ELR (cell line): Measurements from ENCODE around the gene USF2.

Experiments used
- DNase-seq: peaks from one replicate; pipeline ENCODE4 v3.0.0-alpha.2; 2015; ENCODE audit warnings: low read depth

USF2 gene

DNA sequence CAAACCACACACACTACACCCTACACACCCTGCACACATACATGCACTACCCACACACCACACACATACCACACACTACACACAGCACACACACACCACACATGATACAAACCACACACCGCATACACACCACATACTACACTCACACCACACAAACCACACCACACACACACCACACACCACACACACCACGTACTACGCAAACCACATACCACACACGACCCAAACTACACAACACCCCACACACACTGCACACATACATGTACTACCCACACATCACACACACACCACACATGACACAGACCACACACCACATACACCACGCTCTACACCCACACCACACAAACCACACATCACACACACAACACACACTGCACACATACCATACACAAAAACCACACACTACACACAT is 29.8 kb downstream of the USF2 start:
- DNase-seq: no peak

DNA sequence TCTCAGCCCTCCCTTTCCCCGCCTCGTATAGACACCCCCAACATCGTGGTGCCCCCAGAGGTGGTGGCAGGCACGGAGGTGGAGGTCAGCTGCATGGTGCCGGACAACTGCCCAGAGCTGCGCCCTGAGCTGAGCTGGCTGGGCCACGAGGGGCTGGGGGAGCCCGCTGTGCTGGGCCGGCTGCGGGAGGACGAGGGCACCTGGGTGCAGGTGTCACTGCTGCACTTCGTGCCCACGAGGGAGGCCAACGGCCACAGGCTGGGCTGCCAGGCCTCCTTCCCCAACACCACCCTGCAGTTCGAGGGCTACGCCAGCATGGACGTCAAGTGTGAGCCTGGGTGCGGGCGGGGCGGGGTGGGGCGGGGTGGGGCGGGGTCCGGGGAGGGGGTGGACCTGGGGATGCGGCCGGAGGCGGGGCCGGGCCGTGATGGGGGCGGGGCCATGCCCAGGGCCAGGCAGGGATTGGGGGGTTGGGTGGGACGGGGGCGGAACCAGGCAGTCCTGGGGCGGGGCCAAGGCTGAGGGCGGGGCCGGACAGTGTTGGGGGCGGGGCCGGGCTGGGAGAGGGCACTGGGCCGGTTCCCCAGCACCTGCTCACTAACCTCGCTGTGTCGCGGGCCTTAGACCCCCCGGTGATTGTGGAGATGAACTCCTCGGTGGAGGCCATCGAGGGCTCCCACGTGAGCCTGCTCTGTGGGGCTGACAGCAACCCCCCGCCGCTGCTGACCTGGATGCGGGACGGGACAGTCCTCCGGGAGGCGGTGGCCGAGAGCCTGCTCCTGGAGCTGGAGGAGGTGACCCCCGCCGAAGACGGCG is 31.0 kb downstream of the USF2 start:
- DNase-seq: peak; percentile 14

DNA sequence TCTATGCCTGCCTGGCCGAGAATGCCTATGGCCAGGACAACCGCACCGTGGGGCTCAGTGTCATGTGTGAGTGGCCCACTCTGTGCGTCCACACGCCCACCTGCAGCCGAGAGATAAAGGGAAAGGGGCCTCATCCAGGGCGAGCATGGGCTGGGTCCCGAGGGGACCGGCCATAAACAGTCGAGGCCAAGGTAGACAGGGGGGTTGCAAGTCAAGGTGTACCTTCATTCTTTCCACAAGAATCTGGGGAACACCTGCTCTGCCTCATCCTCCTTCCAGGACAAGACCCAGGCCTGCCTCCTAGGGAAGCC is 31.5 kb downstream of the USF2 start:
- no peak for DNase-seq

DNA sequence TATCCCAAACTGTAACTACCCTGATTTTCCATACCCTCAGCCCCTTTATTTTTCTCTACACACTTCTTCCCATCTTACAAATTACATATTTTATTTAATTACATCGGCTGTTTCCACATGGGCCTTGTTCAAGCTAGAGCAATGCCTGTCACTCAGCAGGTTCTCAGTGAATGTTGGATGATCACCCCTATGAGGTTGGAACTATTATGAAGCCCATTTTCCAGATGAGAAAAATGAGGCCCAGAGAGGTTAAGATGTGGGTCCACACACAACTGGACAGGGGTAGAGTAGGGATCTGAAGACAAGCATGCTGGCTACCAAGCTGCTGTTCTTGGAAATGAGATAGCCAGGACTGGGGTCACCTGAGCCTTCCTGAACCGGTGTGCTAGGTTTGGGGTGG is 33.2 kb downstream of the USF2 start:
- DNase-seq: no peak

DNA sequence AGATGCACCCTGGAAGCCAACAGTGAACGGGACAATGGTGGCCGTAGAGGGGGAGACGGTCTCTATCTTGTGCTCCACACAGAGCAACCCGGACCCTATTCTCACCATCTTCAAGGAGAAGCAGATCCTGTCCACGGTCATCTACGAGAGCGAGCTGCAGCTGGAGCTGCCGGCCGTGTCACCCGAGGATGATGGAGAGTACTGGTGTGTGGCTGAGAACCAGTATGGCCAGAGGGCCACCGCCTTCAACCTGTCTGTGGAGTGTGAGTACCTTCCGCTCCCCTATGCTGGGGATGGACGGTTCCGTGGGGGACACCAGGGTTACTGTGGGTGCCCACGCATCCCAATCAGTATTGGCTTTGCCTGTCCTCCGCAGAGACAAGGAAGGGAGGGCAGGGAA is 33.7 kb downstream of the USF2 start:
- DNase-seq: no peak

DNA sequence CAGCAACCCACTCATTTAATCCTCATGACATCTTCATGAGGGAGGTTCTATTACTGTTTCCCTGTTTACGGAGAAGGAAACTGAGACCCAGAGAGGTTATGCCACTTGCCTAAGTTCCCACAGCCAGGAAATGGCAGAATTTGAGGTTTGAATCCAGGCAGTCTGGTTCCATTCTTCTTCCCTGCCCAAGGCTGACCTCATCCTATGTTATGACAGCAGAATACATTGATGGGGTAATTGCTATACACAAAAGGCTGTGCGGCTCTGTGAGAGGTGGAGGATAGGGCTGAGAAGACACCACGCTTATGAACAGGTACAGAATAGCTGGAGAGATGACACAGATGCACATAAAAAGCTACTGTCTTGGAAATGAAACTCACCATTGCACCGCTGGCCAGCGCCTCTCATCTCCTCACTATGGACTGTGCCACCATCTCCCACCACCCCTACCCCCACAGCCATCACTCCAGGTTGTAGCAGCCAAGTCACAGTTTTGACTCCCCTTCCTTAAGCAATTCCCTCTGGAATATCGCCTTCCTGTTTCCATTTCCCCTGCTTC is 34.7 kb downstream of the USF2 start:
- no peak for DNase-seq

DNA sequence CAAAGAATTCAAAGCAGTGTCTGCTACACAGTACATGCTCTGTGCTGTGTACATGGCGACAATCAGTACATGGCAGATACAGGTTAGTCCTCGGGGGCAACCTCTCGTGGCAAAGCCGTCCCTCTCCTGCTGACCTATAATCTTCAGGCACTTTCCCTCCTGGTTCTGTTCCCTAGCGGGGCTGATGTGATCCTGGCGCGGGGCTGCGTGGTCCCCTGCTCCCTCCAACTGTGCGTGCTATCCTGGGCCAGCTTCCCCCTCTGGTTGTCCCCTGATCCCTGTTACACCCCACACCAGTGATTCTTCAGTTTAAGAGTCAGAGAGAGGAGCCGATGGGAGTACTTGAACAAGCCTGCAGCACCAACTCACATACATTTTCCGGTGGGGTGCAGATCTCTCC is 35.3 kb downstream of the USF2 start:
- no peak for DNase-seq

DNA sequence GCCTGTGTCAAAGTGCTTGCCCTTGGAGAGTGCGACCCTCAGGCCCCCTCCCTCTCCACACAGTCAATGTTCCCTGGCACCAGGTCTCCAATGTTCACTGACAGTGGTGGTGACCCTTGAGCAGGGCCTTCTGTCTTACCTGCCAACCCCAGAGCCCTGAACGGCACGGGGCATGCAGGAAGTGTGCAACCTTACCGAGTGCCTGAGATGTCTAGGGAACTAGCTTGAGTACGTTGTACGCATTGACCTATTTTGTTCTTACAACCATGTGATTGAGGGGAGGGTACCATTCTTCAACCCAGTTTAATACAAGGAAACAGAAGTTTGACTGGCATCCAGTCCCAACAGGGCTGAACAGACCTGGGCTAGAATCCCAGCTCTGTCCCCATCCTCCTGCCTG is 36.4 kb downstream of the USF2 start:
- DNase-seq: no peak

DNA sequence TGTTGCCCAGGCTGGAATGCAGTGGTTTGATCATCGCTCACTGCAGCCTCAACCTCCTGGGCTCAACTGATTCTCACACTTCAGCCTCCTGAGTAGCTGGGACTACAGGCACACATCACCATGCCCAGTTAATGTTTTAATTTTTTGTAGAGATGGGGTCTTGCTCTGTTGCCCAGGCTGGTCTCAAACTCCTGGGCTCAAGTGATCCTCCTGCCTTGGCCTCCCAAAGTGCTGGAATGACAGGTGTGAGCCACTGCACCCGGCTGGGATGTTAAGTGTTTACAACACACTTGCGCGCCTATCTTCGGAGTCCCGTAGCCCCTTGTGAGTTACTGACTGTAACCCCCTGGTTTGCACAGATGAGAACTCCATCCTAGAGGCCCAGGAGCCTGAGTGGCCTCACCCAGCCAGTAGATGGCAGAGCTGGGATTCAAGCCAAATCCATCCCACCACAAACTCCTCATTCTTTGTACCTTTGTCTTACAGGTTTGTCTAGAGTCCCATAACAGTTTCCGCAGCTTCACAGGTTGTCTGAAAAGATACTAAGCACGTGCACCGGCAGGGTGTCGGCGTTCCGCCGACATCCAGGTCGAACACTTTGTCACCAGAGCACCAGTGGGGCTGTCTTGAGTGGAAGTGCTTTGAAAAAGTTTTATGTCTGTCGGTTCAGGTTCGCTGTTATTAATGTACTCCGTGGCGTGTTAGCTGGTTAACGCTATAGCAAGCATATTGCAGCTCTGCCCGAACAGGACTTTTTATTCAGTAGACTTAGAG is 37.9 kb downstream of the USF2 start:
- DNase-seq: peak; percentile 21

DNA sequence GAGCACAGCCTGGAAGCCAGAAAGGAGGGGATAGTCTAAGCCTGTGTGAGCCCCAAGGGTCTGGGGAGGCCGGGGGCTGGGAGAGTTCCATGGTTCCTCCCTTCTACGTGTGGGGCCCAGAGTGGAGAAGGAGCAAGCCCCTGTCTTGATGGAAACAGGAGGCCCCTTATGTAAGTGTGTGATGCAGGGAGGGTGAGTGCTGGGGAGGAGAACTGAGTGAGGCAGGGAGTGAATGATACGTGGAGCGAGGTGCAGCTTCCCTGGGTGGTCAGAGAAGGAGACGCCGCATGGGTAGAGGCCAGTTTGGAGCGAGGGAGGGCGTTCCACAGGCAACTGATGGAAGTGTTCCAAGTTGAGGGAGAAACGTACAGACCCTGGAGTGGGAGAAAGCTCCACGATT is 39.2 kb downstream of the USF2 start:
- no peak for DNase-seq

DNA sequence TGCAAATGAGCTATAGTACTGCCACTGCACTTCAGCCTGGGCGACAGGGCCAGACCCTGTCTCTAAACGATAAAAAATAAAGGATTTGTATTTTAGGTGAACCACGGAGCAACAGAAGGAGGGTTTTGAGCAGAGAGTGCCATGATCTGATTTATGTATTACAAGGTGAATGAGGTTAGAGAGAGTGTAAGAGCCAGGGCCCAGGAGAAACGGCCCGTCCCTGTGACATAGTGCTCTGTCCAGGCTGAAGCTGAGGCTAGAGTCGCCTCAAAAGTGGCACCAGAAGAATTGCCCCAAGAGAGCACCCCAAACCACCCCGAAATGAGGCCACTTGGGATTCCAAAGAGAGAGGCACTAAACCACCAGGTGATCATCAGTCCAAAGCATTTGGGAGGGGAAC is 40.1 kb downstream of the USF2 start:
- DNase-seq: no peak

DNA sequence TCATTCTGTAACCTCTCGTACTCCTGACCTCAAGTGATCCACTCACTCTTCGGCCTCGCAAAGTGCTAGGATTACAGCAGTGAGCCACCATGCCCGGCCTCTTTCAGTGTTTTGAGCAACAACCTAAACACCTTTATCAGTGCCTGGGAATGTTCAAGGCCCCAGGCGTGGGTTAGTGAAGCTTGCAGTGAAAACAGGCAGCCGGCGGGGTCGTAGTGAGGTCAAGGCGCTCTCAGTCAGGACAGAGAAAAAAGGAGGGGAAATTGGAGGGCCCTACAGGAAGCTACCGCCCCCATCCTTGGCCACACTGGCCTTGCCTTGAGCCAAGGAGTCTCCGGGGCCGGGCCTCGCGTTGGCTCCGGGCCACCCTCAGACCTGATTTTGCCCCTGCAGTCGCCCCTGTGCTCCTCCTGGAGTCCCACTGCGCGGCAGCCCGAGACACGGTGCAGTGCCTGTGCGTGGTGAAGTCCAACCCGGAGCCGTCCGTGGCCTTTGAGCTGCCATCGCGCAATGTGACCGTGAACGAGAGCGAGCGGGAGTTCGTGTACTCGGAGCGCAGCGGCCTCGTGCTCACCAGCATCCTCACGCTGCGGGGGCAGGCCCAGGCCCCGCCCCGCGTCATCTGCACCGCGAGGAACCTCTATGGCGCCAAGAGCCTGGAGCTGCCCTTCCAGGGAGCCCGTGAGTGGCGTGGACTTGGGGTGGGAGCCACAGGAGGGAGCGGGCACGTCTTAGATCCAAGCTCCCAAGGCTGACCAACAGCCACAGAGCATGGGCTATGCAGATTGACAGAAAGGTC is 40.9 kb downstream of the USF2 start:
- DNase-seq: no peak

DNA sequence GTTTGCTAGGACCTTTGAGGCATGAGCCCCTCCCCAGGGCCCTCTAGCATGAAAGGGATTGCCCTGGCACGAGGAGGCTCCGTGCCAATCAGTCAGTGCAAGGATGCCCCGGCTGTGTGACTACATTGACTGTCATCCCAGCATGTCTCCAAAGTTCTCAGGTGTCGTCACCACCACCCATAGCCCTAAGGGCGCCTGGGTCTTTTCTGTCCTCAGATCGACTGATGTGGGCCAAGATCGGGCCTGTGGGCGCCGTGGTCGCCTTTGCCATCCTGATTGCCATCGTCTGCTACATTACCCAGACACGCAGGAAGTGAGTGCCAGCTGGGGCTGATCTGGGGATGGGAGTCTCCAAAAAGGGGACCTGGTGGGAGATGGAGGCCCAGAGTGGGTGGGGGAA is 41.6 kb downstream of the USF2 start:
- no peak for DNase-seq

DNA sequence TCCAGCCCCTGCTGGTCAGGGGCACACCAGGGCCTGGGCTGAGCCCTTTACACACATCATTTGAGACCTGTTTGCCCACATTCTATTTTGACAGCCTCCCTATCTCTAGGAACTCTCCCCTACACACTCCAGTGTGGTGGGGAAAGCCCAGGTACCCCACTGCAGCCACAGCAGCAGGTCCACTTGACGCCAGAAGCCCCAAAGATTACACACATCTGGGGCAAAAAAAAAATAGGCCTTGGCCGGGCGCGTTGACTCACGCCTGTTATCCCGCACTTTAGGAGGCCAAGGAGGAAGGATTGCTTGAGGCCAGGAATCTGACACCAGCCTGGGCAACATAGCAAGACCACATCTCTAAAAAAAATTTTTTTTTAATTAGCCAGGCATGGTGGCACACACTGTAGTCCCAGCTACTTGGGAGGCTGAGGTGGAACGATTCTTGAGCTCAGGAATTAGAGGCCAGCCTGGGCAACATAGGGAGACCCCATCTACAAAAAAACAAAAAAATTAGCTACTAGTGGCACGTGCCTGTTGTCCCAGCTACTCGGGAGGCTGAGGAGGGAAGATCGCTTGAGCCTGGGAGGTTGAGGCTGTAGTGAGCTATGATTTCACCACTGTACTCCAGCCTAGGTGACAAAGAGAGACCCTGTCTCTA is 42.2 kb downstream of the USF2 start:
- DNase-seq: no peak

DNA sequence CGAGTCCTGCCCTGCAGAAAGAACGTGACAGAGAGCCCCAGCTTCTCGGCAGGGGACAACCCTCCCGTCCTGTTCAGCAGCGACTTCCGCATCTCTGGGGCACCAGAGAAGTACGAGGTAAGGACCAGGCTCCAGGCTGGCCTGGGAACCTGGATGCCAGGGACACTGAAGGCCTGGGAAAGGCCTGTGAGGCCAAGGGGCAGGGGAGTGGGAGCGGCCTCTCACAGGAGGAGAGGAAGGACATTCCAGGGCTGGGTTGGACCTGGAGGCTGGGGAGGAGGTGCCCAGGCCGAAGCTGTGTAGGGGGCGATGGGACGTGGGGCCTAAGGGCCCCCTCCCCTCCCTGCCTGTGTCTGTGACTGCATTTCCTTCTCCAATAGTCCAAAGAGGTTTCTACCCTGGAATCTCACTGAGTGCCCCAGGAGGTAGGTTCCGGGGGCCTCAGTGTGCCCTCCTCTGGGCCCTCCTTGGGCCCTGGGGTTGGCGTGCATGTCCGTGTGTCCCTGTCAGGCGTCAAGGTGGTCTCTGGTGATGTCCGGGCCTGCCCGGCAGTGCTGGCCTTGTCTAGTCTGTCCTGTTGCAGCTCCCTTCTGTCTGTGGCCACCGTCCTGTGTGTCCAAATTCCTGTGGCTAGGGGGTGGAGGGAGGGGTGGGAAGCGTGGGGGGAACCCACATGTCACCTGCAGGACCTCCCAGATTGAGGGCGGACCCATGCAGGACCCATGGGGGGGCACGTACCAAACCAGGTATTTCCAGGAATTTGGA is 43.3 kb downstream of the USF2 start:
- no peak for DNase-seq

DNA sequence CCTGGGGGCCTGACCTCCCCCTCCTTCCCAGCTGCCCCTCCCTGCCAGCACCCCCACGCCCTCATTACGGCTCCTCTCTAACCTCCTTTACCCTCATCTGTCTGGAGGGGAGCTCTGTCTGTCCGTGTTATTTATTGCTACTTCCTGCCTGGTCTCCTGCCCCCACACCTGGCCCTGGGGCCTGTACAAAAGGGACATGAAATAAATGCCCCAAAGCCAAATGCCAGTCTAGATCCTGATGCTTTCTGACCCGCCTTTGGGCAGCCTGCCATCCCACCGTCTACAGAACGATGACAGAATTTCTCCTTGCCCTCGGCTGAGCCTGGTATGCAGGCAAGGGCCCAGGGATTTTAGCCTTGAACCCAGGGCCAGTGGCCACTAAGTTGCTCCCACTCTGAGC is 44.8 kb downstream of the USF2 start:
- DNase-seq: no peak

DNA sequence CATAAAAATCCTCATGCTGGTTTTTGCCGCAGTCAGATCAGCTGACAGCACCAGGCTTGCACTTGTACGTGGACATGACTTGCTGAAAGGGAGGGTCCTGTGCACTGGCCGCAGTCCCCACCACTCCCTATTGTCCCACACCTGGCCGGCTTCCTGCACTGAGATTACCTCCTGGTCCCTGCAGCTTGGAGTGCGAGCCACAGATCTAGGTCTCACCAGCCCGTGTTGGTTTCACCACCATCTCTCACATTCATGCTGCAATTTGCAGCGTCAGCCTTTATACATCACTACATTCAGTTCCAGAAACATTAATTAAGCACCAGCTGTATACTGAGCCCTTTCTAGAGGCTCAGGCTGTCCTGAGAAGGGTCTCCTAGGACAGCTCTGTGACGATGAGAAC is 45.3 kb downstream of the USF2 start:
- no peak for DNase-seq

DNA sequence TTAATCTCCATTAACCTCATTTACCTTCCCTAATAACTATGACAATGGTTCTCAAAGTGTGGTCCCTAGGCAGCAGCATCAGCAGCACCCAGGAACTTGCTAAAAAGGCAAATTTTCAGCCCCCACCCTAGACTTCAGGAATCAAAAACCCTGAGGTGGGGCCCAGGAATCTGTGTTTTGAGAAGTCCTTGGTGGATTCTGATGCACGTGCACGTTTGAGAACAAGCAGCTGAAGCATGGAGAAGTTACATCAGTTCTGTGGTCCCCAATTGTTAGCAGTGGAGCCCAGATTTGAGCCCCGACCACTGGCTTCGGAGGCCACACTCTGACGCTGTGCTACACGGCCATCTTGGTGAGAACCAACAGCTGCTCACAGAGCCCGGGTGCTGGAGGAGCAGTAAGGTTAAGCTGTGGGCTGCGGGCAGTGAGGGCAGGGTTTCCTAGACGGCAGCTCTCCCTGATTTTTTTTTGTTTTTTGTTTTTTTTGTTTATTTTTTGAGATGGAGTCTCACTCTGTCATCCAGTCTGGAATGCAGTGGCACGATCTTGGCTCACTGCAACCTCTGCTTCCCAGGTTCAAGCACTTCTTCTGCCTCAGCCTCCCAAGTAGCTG is 46.2 kb downstream of the USF2 start:
- DNase-seq: no peak

DNA sequence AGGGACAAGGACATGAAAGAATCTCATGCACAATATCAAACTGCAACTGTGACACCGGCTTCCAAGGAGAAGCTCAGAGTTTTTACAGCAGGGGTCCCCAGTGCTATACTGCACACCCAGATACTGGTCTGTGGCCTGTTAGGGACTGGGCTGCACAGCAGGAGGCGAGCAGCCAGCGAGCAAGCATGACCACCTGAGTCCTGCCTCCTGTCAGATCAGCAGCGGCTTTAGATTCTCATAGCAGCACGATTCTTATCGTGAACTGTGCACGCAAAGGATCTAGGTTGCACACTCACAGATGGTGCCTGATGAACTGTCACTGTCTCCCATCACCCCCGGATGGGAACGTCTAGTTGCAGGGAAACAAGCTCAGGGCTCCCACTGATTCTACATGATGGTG is 47.1 kb downstream of the USF2 start:
- DNase-seq: no peak

DNA sequence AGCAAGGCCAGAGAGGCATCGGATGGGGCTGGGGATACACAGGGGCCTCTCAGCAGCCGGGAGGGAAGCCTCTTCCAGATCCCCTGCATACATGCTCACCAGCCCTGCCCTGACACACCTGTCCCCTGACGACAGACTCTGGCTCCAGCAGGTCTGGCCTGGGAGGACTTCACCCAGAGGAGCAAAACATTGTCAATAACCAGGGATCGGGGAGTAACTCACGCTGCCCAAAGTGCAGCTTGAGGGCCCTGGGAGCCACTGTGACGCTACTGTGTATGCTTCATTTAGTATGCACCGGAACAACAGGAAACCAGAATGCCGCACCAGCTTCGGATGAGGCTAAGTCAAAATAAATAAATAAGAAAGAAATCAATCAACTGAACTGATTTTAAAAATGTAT is 47.8 kb downstream of the USF2 start:
- no peak for DNase-seq

DNA sequence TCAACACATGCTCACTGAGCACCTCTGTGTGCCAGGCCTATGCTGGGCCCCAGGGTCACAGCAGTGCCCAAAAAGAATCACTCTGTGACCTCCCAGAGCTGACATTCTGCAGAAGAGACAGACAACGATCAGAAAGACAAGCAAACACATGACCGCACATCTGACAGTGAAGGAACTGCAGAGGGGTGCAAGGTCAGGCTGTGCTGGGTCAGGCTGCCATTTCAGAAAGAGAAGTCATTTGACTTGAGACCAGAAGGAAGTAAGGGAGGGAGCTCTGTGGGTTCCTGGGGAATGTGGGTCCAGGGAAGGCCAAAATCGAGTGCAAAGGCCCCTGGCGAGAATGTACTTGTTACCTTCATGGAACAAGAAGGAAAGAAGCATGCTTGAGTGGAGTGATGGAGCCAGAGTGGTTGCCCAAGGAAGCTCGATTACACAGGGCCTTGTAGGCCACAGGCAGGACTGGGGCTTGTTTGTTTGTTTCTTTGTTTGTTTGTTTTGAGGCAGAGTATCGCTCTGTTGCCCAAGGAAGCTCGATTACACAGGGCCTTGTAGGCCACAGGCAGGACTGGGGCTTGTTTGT is 48.8 kb downstream of the USF2 start:
- no peak for DNase-seq
